ENCODE data around the gene SYT2.
"Not testable (repeated sequence)": the region's sequence is repeated elsewhere in the genome, so short reads cannot be mapped to it uniquely, and the experiment has no call there.

The SYT2 gene

GRCh38 chr1:202710070-202711045 is at the start of gene SYT2:
TSS of gene SYT2 (minus strand) at chr1:202710454. CDS start at chr1:202605772, 104,682 bp downstream.
- DNase-seq (ENCODE audit: low spot score), result peak; percentile 81

DNA sequence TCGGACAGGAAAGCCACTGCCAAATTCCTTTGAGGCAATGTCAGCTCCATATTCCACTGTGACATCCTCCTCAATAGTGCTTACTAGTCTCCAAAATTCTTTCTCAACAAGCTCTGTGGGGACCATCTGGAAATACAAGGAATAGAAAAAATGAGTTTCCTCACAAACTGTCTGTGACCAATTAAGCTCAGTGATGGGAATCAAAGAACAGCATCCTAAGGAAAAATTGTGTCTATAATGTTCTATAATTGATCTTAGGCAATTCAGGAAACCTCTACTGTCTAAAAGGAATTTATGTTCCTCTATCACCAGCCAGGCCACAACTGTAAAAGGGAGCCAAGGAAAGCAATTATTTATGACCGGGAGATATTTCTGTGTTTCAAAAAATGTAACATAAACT is 46.1 kb upstream of the SYT2 start:
- DNase-seq (ENCODE audit: low spot score), result no peak

DNA sequence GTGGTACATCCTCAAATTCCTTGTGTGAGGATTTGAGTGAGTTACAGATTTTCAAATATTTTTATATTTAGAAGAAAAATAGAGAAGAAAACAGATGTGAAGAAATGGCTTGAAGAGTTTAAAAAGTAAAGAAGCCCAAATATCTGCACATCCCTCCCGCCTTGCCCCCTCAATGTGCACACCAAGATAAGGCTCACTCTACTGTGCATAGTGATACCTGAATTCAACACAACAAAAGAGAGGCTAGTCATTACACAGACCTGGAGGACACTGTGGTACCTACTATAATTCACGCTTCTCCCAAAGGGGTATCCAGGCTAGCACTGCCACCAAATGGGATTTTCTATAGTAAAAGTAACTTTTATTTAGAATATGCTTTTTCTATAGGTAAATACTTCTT is 44.0 kb upstream of the SYT2 start:
- DNase-seq (ENCODE audit: low spot score), result no peak

- DNase-seq (ENCODE audit: low spot score), result no peak
Observed at GRCh38 chr1:202752774-202753173, 42.5 kb upstream of the SYT2 start.

DNA sequence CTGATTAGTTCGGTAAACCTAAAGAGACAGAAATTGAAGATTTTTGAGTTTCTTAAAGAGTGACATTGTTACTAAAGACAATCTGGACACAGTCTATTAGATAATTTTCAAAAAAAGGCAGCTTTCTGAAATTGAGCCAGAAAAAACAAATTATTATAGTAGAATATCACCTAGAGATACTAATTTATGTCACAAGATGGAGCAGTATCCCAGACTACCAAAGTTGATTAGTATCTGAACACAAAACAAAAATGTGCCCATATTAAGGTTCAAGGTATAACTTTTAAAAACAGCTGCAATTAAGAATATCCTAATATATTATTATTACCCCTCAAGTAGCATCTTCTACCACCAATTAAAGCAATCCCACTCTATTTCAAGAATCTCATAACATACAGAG is 40.5 kb upstream of the SYT2 start:
- DNase-seq (ENCODE audit: low spot score), result no peak

DNA sequence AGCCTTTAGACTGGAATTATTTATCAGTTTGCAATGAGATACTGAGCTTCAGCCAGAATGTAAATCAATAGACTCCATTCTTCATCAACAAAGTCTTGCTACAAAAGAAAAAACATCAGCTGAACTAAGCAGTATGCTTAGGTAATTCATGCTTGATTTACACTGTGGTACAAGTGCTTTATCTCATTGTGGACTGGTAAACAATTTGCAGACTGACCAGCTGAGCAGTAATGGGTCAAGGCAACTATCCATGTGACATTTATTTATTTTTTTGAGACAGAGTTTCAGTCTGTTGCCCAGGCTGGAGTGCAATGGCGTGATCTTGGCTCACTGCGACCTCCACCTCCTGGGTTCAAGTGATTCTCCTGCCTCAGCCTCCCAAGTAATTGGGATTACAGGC is 39.8 kb upstream of the SYT2 start:
- no peak for DNase-seq (ENCODE audit: low spot score)

GRCh38 chr1:202745323-202745888 is 35.2 kb upstream of the SYT2 start:
- no peak for DNase-seq (ENCODE audit: low spot score)

DNA sequence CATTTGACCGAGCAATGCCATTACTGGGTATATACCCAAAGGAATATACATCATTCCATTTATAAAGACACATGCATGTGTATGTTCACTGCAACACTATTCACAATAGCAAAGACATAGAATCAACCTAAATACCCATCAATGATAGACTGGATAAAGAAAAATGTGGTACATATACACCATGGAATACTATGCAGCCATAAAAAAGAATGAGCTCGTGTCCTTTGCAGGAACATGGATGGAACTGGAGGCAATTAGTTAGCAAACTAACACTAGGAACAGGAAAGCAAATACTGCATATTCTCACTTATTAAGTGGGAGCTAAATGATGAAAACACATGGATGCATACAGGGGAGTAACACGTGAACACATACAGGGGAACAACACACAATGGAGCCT is 34.5 kb upstream of the SYT2 start:
- not testable (repeated sequence) for DNase-seq (ENCODE audit: low spot score)

- DNase-seq (ENCODE audit: low spot score), result no peak
Observed at GRCh38 chr1:202742496-202742895, 32.2 kb upstream of the SYT2 start.

GRCh38 chr1:202733251-202733650 is 23.0 kb upstream of the SYT2 start:
- DNase-seq (ENCODE audit: low spot score), result no peak

- DNase-seq (ENCODE audit: low spot score), result no peak
Observed at GRCh38 chr1:202728951-202729350, 18.7 kb upstream of the SYT2 start.

GRCh38 chr1:202725526-202725925 is 15.3 kb upstream of the SYT2 start:
- no peak for DNase-seq (ENCODE audit: low spot score)

DNA sequence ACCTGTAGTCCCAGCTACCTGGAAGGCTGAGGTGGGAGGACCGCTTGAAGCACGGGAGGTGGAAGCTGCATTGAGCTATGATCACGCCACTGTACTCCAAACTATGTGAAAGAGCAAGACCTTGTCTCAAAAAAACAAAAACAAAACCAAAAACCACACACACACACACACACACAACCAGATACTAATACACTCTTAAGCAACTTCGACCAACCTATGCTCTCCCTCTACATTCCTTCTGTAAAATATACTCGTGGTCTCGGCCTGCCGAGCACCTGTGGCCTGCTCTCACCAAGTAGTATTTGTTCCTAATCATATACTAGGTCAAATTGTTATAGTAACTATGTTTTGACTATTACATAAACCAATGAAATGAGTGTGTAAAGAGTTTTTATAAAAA is 13.5 kb upstream of the SYT2 start:
- DNase-seq (ENCODE audit: low spot score), result no peak

DNA sequence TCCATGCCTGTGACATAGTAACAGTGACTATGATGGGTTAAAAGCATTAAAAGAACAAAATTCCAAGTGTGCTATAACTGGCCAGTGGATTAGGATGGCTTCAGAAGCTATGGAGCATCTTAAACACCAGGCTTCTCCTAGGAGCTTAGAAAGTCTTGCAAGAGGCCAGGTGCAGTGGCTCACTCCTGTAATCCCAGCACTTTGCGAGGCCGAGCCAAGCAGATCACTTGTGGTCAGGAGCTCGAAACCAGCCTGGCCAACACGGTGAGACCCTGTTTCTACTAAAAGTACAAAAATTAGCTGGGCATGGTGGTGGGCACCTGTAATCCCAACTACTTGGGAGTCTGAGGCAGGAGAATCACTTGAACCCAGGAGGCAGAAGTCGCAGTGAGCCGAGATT is 12.8 kb upstream of the SYT2 start:
- DNase-seq (ENCODE audit: low spot score), result not testable (repeated sequence)

DNA sequence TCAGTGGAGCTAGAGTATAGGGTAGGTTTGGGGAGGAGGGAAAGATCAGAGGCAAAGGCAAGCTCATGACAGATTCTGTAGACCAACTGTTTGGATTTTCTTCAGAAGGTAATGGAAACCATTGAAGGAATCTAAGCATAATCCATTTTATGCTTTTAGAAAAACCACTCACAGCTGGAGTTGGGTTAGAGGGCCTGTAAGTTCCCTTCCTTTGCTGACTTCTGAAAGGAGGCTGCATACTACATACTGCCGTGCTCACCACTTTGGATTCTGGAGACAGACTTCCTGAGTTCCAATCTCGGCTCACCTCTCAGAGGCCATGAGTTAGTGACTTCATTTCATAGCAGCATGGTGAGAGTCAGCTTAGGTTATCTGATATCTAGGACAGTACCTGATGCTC is 6.4 kb upstream of the SYT2 start:
- no peak for DNase-seq (ENCODE audit: low spot score)

GRCh38 chr1:202714202-202714601 is 3.9 kb upstream of the SYT2 start:
- not testable (repeated sequence) for DNase-seq (ENCODE audit: low spot score)

DNA sequence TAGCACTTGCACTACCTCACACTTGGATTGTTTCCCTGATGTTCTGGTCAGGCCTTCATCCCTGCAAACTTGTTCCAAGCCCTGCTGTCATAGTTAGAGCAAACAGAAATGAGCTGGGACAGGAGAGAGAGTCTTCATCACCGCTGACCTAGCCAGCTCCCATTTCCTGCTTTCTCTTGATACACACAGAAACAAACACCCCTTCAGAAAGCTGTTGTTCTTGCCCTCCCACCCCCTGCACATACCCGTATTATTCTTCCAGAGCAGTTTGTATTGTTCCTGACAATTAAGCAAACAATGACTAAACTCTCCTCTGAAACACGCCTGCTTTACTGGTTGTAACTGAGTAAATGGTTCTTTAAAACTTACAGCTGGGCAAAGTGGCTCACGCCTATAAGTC is 2.9 kb upstream of the SYT2 start:
- DNase-seq (ENCODE audit: low spot score), result no peak

DNA sequence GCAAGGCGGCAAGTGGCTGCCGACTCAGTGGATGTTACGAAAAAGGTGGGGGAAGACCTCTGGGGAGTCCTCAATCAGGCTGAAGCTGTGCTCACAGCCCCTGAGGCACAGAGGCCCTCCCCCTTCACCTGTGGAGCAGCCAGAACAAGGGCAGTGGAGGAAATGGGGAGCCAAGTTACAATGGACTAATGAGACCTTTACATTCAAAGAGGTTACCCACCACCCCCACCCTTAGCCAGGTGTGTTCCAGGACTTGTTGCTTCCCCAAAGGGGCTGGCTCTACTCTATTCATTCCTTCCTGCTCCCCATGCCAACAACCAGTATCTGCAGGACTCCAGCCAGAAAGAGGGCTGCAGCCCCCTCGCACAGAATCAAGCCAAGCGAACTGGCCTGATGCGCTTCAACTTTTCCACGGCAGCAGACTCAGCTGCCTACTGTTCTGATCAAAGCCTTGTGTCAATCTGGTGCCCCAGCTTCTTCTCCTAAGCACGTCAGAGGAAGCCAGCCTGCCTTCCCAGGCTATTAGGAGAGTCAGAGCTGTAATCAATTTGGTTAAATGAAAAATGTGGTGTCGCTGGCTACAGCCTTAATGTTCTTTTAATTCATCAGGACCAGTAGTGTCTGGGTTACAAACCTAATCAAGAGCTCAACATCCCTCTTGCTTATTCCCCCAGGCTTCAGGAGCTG is 1.8 kb upstream of the SYT2 start:
- no peak for DNase-seq (ENCODE audit: low spot score)

- peak; percentile 71 for DNase-seq (ENCODE audit: low spot score)
Observed at GRCh38 chr1:202709276-202710041, 795 bp downstream of the SYT2 start.

- no peak for DNase-seq (ENCODE audit: low spot score)
Observed at GRCh38 chr1:202708456-202709275, 1.6 kb downstream of the SYT2 start.

GRCh38 chr1:202706851-202707250 is 3.4 kb downstream of the SYT2 start:
- DNase-seq (ENCODE audit: low spot score), result no peak

Measured in iPS-NIHi11 (cell line).